Endothelial cell (in vitro differentiated cells): Measurements from ENCODE around the gene SATB2. TPM values are rescaled to one million over a fixed set of nuclear protein-coding genes. Genes with fewer than 3 reads are reported as not detected.

Experiments used
- DNase-seq: peaks from one replicate; pipeline ENCODE4 v3.0.0; 2021; ENCODE audit warnings: low spot score
- H3K27ac Mint-ChIP-seq: one replicate; pipeline ENCODE4 v1.8.0; 2021; ENCODE audit warnings: mixed read lengths, inconsistent platforms; ENCODE audit not compliant: unreplicated experiment
- H3K27me3 Mint-ChIP-seq: one replicate; pipeline ENCODE4 v1.8.0; 2021; ENCODE audit warnings: mild to moderate bottlenecking, moderate library complexity, mixed read lengths, inconsistent platforms; ENCODE audit not compliant: unreplicated experiment
- H3K36me3 Mint-ChIP-seq: one replicate; pipeline ENCODE4 v1.8.0; 2021; ENCODE audit warnings: mild to moderate bottlenecking, low read depth, mixed read lengths, inconsistent platforms; ENCODE audit not compliant: unreplicated experiment
- H3K4me1 Mint-ChIP-seq: one replicate; pipeline ENCODE4 v1.8.0; 2021; ENCODE audit warnings: mild to moderate bottlenecking, mixed read lengths, inconsistent platforms; ENCODE audit not compliant: unreplicated experiment
- H3K4me3 Mint-ChIP-seq: one replicate; pipeline ENCODE4 v1.8.0; 2021; ENCODE audit warnings: mild to moderate bottlenecking, mixed read lengths, inconsistent platforms; ENCODE audit not compliant: unreplicated experiment
- H3K9me3 Mint-ChIP-seq: one replicate; pipeline ENCODE4 v1.8.0; 2021; ENCODE audit warnings: mixed read lengths, inconsistent platforms; ENCODE audit not compliant: unreplicated experiment
- total RNA-seq: library from RNA; stranded (reverse); fragmentation: NEBNext Ultra II Directional; extraction: Animal tissue kit (Norgen Biotek cat#: 25700); gene quantifications from one replicate; pipeline ENCODE4 v1.2.1, GENCODE V29; 2021; ENCODE audit not compliant: unreplicated experiment
- TF ChIP-seq, protein P1 (sequence below): fragments of 200-600 bp; sonication (generic); IDR thresholded peaks from one replicate; pipeline ENCODE4 v1.5.0; 2021; ENCODE audit warnings: antibody characterized with exemption; ENCODE audit not compliant: unreplicated experiment

Gene SATB2
- total RNA-seq, 1 donor from 2014 or later, result 3.8 TPM

GRCh38 chr2:199409759-199410529 lies 47.8 kb downstream of the SATB2 start:
- TF ChIP-seq, protein P1, sequence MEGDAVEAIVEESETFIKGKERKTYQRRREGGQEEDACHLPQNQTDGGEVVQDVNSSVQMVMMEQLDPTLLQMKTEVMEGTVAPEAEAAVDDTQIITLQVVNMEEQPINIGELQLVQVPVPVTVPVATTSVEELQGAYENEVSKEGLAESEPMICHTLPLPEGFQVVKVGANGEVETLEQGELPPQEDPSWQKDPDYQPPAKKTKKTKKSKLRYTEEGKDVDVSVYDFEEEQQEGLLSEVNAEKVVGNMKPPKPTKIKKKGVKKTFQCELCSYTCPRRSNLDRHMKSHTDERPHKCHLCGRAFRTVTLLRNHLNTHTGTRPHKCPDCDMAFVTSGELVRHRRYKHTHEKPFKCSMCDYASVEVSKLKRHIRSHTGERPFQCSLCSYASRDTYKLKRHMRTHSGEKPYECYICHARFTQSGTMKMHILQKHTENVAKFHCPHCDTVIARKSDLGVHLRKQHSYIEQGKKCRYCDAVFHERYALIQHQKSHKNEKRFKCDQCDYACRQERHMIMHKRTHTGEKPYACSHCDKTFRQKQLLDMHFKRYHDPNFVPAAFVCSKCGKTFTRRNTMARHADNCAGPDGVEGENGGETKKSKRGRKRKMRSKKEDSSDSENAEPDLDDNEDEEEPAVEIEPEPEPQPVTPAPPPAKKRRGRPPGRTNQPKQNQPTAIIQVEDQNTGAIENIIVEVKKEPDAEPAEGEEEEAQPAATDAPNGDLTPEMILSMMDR, result no peak
- no peak for DNase-seq
- Mint-ChIP-seq H3K9me3 (no peaks in the 10 kb centered on the region), H3K36me3 (no peaks in the 10 kb centered on the region), H3K4me3 (no peak overlapping the region), H3K4me1 (no peaks in the 10 kb centered on the region), H3K27ac (no peak overlapping the region), H3K27me3 (no peaks in the 10 kb centered on the region)

GRCh38 chr2:199407421-199407820 lies 50.3 kb downstream of the SATB2 start:
- no peaks in the 10 kb centered on the region for H3K9me3 Mint-ChIP-seq
- H3K27me3 Mint-ChIP-seq, result no peaks in the 10 kb centered on the region
- H3K4me1 Mint-ChIP-seq, result no peaks in the 10 kb centered on the region
- DNase-seq, result no peak
- no peak overlapping the region for H3K4me3 Mint-ChIP-seq
- H3K27ac Mint-ChIP-seq, result no peak overlapping the region
- TF ChIP-seq, protein P1, result no peak
- H3K36me3 Mint-ChIP-seq, result no peaks in the 10 kb centered on the region

- Mint-ChIP-seq H3K4me1 (no peaks in the 10 kb centered on the region), H3K4me3 (no peak overlapping the region), H3K36me3 (no peaks in the 10 kb centered on the region), H3K27me3 (no peaks in the 10 kb centered on the region), H3K27ac (no peak overlapping the region), H3K9me3 (no peaks in the 10 kb centered on the region)
- TF ChIP-seq, protein P1, result peak; percentile 71
- DNase-seq, result no peak
Measured at GRCh38 chr2:199405241-199405640, 52.5 kb downstream of the SATB2 start.

- Mint-ChIP-seq H3K4me3 (no peak overlapping the region), H3K4me1 (no peaks in the 10 kb centered on the region), H3K36me3 (no peaks in the 10 kb centered on the region), H3K27ac (no peak overlapping the region), H3K9me3 (no peaks in the 10 kb centered on the region), H3K27me3 (no peaks in the 10 kb centered on the region)
- TF ChIP-seq, protein P1, result no peak
- DNase-seq, result no peak
Measured at GRCh38 chr2:199404841-199405240, 52.9 kb downstream of the SATB2 start.

DNA sequence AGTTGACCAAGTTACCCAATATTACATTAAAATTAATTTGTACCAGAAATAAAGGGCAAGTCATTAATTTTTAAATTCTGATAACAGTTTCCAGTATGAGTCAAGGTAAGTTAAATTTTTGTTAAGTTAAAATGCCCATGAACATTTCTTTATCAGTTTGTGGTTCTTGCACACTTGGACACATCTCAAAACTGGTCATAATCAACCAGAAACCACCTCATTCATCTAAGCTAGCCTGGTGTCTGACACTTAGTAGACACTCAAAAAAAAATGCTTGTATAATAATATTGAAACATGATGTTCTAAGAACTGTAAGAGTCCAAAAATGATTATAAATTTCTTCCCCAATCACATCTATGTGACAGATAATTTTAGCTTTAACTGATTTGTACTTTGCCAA lies 62.4 kb downstream of the SATB2 start:
- H3K9me3 Mint-ChIP-seq, result no peaks in the 10 kb centered on the region
- TF ChIP-seq, protein P1, result no peak
- H3K4me1 Mint-ChIP-seq, result no peaks in the 10 kb centered on the region
- no peak overlapping the region for H3K27ac Mint-ChIP-seq
- H3K36me3 Mint-ChIP-seq, result no peaks in the 10 kb centered on the region
- H3K4me3 Mint-ChIP-seq, result no peak overlapping the region
- H3K27me3 Mint-ChIP-seq, result no peaks in the 10 kb centered on the region
- no peak for DNase-seq
